Stimulated activated CD8-positive, alpha-beta memory T cell treated with anti-CD3 and anti-CD28 coated beads, Interleukin-7, amount 100 ng/mL, for 4 hours (primary cell): Measurements from ENCODE around the gene MCOLN2.
A peak's percentile ranks its signal among the peaks of the same experiment; 100 is the strongest.
"Not testable (repeated sequence)": the region's sequence is repeated elsewhere in the genome, so short reads cannot be mapped to it uniquely, and the experiment has no call there.

Experiments
- DNase-seq, 2 donors: peaks; one replicate each; pipeline ENCODE4 v3.0.0-alpha.2; 2020; ENCODE audit warnings: low read depth in 2 of 2

Gene MCOLN2

GRCh38 chr1:84996846-84997666 lies at the start of gene MCOLN2:
Gene MCOLN2 (minus strand): TSS chr1:84997113. CDS start chr1:84996872, 241 bp downstream.
- DNase-seq = peak in 1 of 2 donors; percentile 43

- no peak for DNase-seq
These were observed 45.5 kb upstream of the MCOLN2 start for GRCh38 chr1:85042413-85042812.

GRCh38 chr1:85041793-85042192 lies 44.9 kb upstream of the MCOLN2 start:
- no peak for DNase-seq

- DNase-seq = no peak
These were observed 36.3 kb upstream of the MCOLN2 start for GRCh38 chr1:85033221-85033620.

- no peak for DNase-seq
These were observed 33.6 kb upstream of the MCOLN2 start for GRCh38 chr1:85030536-85030935.

GRCh38 chr1:85028151-85028550 lies 31.2 kb upstream of the MCOLN2 start:
- DNase-seq = no peak

- DNase-seq = peak; percentile 10 to 18
These were observed 30.5 kb upstream of the MCOLN2 start for GRCh38 chr1:85027242-85027983.

GRCh38 chr1:85025940-85026339 lies 29.0 kb upstream of the MCOLN2 start:
- DNase-seq = no peak

- DNase-seq = no peak
These were observed 27.8 kb upstream of the MCOLN2 start for GRCh38 chr1:85024736-85025135.

GRCh38 chr1:85022700-85023099 lies 25.8 kb upstream of the MCOLN2 start:
- DNase-seq = no peak

- DNase-seq = no peak
These were observed 23.1 kb upstream of the MCOLN2 start for GRCh38 chr1:85019994-85020393.

- DNase-seq = no peak
These were observed 18.9 kb upstream of the MCOLN2 start for GRCh38 chr1:85015826-85016225.

- DNase-seq = not testable (repeated sequence)
These were observed 8.7 kb upstream of the MCOLN2 start for GRCh38 chr1:85005641-85006040.

- DNase-seq = no peak
These were observed 4.8 kb upstream of the MCOLN2 start for GRCh38 chr1:85001742-85002141.

- peak; percentile 38 to 55 for DNase-seq
These were observed 1.8 kb upstream of the MCOLN2 start for GRCh38 chr1:84998642-84999280.

- DNase-seq = no peak
These were observed 1.0 kb upstream of the MCOLN2 start for GRCh38 chr1:84997667-84998600.

GRCh38 chr1:84995484-84996334 lies 1.2 kb downstream of the MCOLN2 start:
- DNase-seq = no peak

- no peak for DNase-seq
These were observed 5.6 kb downstream of the MCOLN2 start for GRCh38 chr1:84991097-84991920.

GRCh38 chr1:84988588-84988987 lies 8.3 kb downstream of the MCOLN2 start:
- DNase-seq = no peak

- DNase-seq = not testable (repeated sequence)
These were observed 10.4 kb downstream of the MCOLN2 start for GRCh38 chr1:84986561-84986960.
